HepG2 (cell line): ENCODE measurements around the gene SERTAD1. TPM values are rescaled to one million over a fixed set of nuclear protein-coding genes. Genes with fewer than 3 reads are reported as not detected.
A peak's percentile ranks its signal among the peaks of the same experiment; 100 is the strongest.

ENCODE experiments used
- ATF7-NPFF ChIP-seq: sonication (generic); formaldehyde crosslinking; IDR thresholded peaks from 2 replicates; pipeline ENCODE4 v1.8.1; 2023; ENCODE audit warnings: mild to moderate bottlenecking, low read depth, missing genetic modification reagents, moderate library complexity
- BHLHE40 ChIP-seq: IDR thresholded peaks from 2 replicates; pipeline ENCODE4 v1.6.1; 2011; ENCODE audit warnings: low read length, improper control_type of control experiment
- JUN ChIP-seq: sonication (generic); formaldehyde crosslinking; IDR thresholded peaks from 2 replicates; pipeline ENCODE4 v1.4.0; 2020; ENCODE audit warnings: mild to moderate bottlenecking, missing genetic modification reagents
- NFAT5 ChIP-seq: sonication (generic); formaldehyde crosslinking; IDR thresholded peaks from 2 replicates; pipeline ENCODE4 v1.4.0; 2020; ENCODE audit warnings: missing genetic modification reagents
- PHF21A ChIP-seq: sonication (generic); formaldehyde crosslinking; IDR thresholded peaks from 2 replicates; pipeline ENCODE4 v1.5.0; 2020; ENCODE audit warnings: mild to moderate bottlenecking, missing genetic modification reagents
- POLR2AphosphoS5 ChIP-seq: IDR thresholded peaks from 2 replicates; pipeline ENCODE4 v1.6.1; 2012; ENCODE audit warnings: low read depth, low read length
- RAD21 ChIP-seq: fragments of 450-650 bp; formaldehyde crosslinking; IDR thresholded peaks from 2 replicates; pipeline ENCODE4 v1.5.0; 2020; ENCODE audit warnings: mild to moderate bottlenecking
- RARG ChIP-seq: sonication (generic); formaldehyde crosslinking; IDR thresholded peaks from 2 replicates; pipeline ENCODE4 v1.4.0; 2020; ENCODE audit warnings: low read depth, mild to moderate bottlenecking, missing genetic modification reagents
- REL ChIP-seq: sonication (generic); formaldehyde crosslinking; conservative IDR thresholded peaks from 2 replicates; pipeline ENCODE4 v1.8.0; 2022; ENCODE audit warnings: mild to moderate bottlenecking, missing genetic modification reagents, moderate library complexity
- TCF12 ChIP-seq, 2 experiments: fragments of 450-650 bp in 1 of 2; sonication (generic) in 1 of 2; formaldehyde crosslinking in 1 of 2; IDR thresholded peaks; 2 replicates each; pipeline versions ENCODE4 v1.6.1 to v1.8.0; 2017 to 2022; ENCODE audit warnings: antibody characterized with exemption in 1 of 2, mild to moderate bottlenecking in 1 of 2, missing genetic modification reagents in 1 of 2, moderate library complexity in 1 of 2
- ZBTB44 ChIP-seq: sonication (generic); formaldehyde crosslinking; IDR thresholded peaks from 2 replicates; pipeline ENCODE4 v1.4.0; 2020; ENCODE audit warnings: missing genetic modification reagents
- ZMYM3 ChIP-seq: sonication (generic); formaldehyde crosslinking; IDR thresholded peaks from 2 replicates; pipeline ENCODE4 v1.5.1; 2020; ENCODE audit warnings: mild to moderate bottlenecking, missing genetic modification reagents
- ZNF441 ChIP-seq: sonication (generic); formaldehyde crosslinking; IDR thresholded peaks from 2 replicates; pipeline ENCODE4 v1.7.0; 2021; ENCODE audit warnings: missing genetic modification reagents, borderline replicate concordance
- ZNF609 ChIP-seq: sonication (generic); formaldehyde crosslinking; IDR thresholded peaks from 2 replicates; pipeline ENCODE4 v1.4.0; 2020; ENCODE audit warnings: mild to moderate bottlenecking, missing genetic modification reagents, borderline replicate concordance
- polyA plus RNA-seq, 8 experiments: library from polyadenylated mRNA; depleted of rRNA in 3 of 8; stranded (reverse) in 7 of 8; unstranded in 1 of 8; fragments of >200 nt; fragmentation: Illumina TruSeq in 4 of 8; extraction: Trizol in 4 of 8; gene quantifications; 2 replicates each; pipeline versions ENCODE4 v1.2.1 to v1.2.3, GENCODE V29; 2011 to 2016; ENCODE audit warnings: low read depth in 4 of 8, missing spikeins in 1 of 8, mixed read lengths in 1 of 8; ENCODE audit not compliant: insufficient read depth in 1 of 8
- total RNA-seq, 5 experiments: library from RNA; depleted of rRNA; stranded (reverse); fragments of >200 nt; fragmentation: Illumina TruSeq; extraction: Trizol; gene quantifications; 2 replicates each; pipeline ENCODE4 v1.2.3, GENCODE V29; 2016; ENCODE audit warnings: low read depth in 1 of 5
- TF ChIP-seq, protein P1 (sequence below): sonication (generic); formaldehyde crosslinking; IDR thresholded peaks from 2 replicates; pipeline ENCODE4 v1.8.0; 2022; ENCODE audit warnings: missing genetic modification reagents, low read depth, mild to moderate bottlenecking, borderline replicate concordance

Gene SERTAD1
- total and polyA plus RNA-seq, 2 of the 13 experiments (the other 11 are each of a cell fraction or from before 2014, with no cell fraction given): 4.3 to 4.5 TPM

DNA sequence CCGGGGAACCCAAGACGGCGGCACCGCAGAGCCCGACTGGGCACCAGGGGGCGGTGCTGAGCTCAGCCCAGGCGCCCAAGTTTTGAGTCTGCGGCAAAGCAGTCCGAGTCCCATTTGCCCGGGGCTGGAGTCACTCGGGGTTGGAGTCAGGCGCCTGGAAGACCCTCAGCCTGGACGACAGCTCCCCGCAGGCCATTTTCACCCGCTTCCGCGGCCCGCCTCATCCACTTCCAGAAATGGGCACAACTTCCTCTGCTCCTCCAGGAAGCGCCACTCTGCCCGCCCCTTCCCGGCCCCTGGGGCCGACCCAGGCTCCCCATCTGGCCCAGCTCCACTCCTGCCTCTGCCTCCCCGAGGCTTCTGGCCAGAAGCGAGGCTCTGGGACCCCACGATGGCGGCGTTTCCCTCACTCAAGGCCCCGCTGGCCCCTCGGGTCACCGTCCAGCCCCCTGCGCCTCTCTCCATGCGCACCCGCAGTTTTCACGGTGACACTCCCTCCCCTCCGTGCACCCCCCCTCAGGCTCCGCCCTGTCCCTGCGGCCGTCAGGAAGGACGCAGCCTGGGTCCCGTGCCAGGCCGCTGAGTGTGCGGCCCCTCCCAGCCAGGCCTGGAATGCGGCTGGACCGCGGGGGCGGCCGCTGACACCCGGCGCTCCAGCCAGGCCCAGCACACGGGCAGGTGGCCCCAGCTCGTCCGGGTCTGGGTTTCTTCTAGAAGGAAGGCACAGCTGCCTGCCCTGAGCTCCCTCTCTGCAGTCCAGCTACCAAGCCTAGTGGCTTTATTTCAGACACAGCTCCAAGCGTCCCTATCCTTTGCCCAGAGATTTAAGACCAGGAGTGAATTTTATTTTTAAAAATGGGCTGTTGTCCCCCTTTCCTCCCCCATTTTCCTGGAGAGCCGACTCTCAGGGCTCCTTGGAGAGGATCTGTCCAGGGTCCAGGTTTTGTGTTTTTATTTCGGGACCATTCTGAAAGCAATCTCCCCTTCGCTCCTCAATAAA, 4.7 kb downstream of the SERTAD1 start (continued):
- TF ChIP-seq ZBTB44 (CRISPR knock-in tag) (no peak; the same call in 1 of the 2 replicates), BHLHE40 (peak; percentile 98), TCF12 (IDR thresholded peaks at IDR 0.05) (no peak), TCF12 (CRISPR knock-in tag; IDR thresholded peaks at IDR 0.05) (no peak), REL (CRISPR knock-in tag) (no peak), RARG (no peak), JUN (CRISPR knock-in tag) (no peak), ZNF609 (0 out of 2 replicates have a peak, but pooled peaks have one; percentile 10), ZMYM3 (CRISPR knock-in tag) (peak; percentile 73), NFAT5 (CRISPR knock-in tag) (no peak), ATF7-NPFF (CRISPR knock-in tag) (peak; percentile 88), ZNF441 (CRISPR knock-in tag) (peak; percentile 48; the same call in 1 of the 2 replicates), POLR2AphosphoS5 (peak; percentile 83), PHF21A (peak; percentile 87), RAD21 (peak; percentile 92)
- TF ChIP-seq, protein P1, sequence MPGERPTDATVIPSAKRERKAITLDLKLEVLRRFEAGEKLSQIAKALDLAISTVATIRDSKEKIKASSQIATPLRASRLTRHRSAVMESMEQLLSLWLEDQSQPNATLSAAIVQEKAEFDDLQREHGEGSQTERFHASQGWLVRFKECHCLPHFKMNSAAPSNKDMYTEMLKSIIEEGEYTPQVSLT: no peak
